Measurements from ENCODE around the gene SLC45A2. TPM values are rescaled to one million over a fixed set of nuclear protein-coding genes. Genes with fewer than 3 reads are reported as not detected.

The SLC45A2 gene
- total and polyA plus RNA-seq, 3 donors from 2014 or later, result 0.93 to 2.0 (median 1.6) TPM

DNA sequence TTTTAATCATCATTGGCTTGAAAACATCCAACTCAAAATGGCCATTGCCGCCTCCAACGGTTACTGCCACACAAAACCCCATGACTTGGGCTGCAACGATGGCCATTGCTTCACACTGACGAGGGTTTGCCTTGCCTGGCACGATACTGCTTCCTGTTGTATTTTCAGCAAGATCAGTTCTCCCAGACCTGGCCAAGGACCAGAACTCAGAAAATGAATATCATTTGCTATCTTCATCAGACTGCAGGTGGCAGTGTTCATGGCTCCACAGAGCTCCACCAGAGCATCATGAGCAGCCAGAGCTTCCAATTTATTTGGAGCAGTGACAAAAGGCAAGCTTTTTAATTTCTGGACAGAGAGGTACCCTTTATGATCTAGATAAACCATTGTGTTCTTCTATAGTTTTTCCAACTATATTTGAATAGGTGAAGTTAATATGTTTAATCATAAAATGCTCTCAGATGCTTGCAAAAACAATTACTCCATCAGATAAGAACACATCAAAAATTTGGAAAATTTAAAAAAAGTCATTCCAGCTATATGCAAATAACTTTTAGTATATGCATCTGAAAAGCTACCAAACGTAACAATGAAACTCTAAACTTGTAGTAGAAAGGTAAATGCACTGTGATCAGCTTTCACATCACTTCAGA is 13.0 kb upstream of the SLC45A2 start:
- intact Hi-C loops (cut with DNase I; ENCODE audit: low total_unique reads), result no loop called here
- TF ChIP-seq POLR2A (IDR thresholded peaks at IDR 0.05), result no peak
- TF ChIP-seq, protein P1, sequence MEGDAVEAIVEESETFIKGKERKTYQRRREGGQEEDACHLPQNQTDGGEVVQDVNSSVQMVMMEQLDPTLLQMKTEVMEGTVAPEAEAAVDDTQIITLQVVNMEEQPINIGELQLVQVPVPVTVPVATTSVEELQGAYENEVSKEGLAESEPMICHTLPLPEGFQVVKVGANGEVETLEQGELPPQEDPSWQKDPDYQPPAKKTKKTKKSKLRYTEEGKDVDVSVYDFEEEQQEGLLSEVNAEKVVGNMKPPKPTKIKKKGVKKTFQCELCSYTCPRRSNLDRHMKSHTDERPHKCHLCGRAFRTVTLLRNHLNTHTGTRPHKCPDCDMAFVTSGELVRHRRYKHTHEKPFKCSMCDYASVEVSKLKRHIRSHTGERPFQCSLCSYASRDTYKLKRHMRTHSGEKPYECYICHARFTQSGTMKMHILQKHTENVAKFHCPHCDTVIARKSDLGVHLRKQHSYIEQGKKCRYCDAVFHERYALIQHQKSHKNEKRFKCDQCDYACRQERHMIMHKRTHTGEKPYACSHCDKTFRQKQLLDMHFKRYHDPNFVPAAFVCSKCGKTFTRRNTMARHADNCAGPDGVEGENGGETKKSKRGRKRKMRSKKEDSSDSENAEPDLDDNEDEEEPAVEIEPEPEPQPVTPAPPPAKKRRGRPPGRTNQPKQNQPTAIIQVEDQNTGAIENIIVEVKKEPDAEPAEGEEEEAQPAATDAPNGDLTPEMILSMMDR (IDR thresholded peaks at IDR 0.05), result peak in 2 of 3 experiments; percentile 35 to 41
- no peaks in the 10 kb centered on the region for H3K36me3 ChIP-seq (ENCODE audit: low read depth, missing control alignments)
- WGBS, 2 donors, result 58 to 63% methylated on average over 6 of the region's 6 CpGs
- H3K27ac ChIP-seq, result no peak overlapping the region
- no peak overlapping the region for H3K4me3 ChIP-seq
- DNase-seq, result peak; percentile 51
- H3K9me3 ChIP-seq, result no peaks in the 10 kb centered on the region
- peaks cover 3% of the 10 kb centered on the region for H3K4me1 ChIP-seq
- H3K27me3 ChIP-seq, result no peaks in the 10 kb centered on the region

- peaks cover 3% of the 10 kb centered on the region for H3K4me1 ChIP-seq
- intact Hi-C loops (cut with DNase I; ENCODE audit: low total_unique reads), result no loop called here
- no peak for DNase-seq
- no peak overlapping the region for H3K4me3 ChIP-seq
- TF ChIP-seq, protein P1 (IDR thresholded peaks at IDR 0.05), result no peak
- TF ChIP-seq POLR2A (IDR thresholded peaks at IDR 0.05), result no peak
- no peaks in the 10 kb centered on the region for H3K36me3 ChIP-seq (ENCODE audit: low read depth, missing control alignments)
- H3K27me3 ChIP-seq, result no peaks in the 10 kb centered on the region
- H3K9me3 ChIP-seq, result no peaks in the 10 kb centered on the region
- WGBS, 2 donors, result 33 to 50% methylated on average over 2 of the region's 2 CpGs
- H3K27ac ChIP-seq, result no peak overlapping the region
Observed at GRCh38 chr5:33995865-33996264, 11.4 kb upstream of the SLC45A2 start.

DNA sequence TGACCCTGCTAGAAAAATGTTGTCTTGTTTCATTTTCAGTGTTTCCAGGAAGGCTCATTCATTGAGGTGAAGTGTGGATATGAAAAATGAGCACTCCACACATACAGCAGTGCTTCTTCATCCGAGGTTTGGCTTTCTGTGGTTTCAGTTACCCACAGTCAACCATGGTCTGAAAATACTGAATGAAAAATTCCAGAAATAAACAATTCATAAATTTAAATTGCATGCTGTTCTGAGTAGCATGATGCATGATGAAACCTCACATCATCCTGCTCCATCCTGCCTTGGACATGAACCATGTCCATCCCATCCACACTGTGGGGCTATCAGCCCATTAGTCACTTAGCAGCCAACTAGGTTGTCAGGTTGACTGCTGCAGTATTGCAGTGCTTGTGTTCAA is 10.4 kb upstream of the SLC45A2 start:
- Histone ChIP-seq H3K27me3 (no peaks in the 10 kb centered on the region), H3K4me1 (peaks cover 3% of the 10 kb centered on the region), H3K9me3 (no peaks in the 10 kb centered on the region), H3K27ac (no peak overlapping the region), H3K4me3 (no peak overlapping the region), H3K36me3 (ENCODE audit: low read depth, missing control alignments) (no peaks in the 10 kb centered on the region)
- intact Hi-C loops (cut with DNase I; ENCODE audit: low total_unique reads), result no loop called here
- DNase-seq, result no peak
- TF ChIP-seq, protein P1 (IDR thresholded peaks at IDR 0.05), result no peak
- TF ChIP-seq POLR2A (IDR thresholded peaks at IDR 0.05), result no peak
- 70 to 78% methylated on average over 1 of the region's 1 CpG for WGBS, 2 donors

GRCh38 chr5:33992864-33993263 is 8.4 kb upstream of the SLC45A2 start:
- 90 to 94% methylated on average over 2 of the region's 2 CpGs for WGBS, 2 donors
- Histone ChIP-seq H3K27ac (no peak overlapping the region), H3K27me3 (no peaks in the 10 kb centered on the region), H3K4me1 (peaks cover 3% of the 10 kb centered on the region), H3K36me3 (ENCODE audit: low read depth, missing control alignments) (no peaks in the 10 kb centered on the region), H3K4me3 (no peak overlapping the region), H3K9me3 (no peaks in the 10 kb centered on the region)
- intact Hi-C loops (cut with DNase I; ENCODE audit: low total_unique reads), result no loop called here
- no peak for DNase-seq
- TF ChIP-seq POLR2A (IDR thresholded peaks at IDR 0.05), result no peak
- TF ChIP-seq, protein P1 (IDR thresholded peaks at IDR 0.05), result no peak

DNA sequence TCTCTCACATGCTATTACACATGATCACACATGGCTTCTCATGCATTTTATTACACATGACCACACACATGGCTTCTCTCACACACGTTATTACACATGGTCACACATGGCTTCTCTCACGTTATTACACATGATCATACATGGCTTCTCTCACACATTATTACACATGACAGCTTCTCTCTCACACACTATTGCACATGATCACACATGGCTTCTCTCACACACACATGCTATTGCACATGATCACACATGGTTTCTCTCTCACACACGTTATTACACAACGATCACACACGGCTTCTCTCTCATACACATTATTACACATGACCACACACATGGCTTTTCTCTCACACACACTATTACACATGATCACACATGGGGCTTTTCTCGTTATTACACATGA is 954 bp upstream of the SLC45A2 start:
- DNase-seq, result no peak
- 80 to 85% methylated on average over 6 of the region's 6 CpGs for WGBS, 2 donors
- Histone ChIP-seq H3K27ac (no peak overlapping the region), H3K9me3 (no peaks in the 10 kb centered on the region), H3K27me3 (no peaks in the 10 kb centered on the region), H3K36me3 (ENCODE audit: low read depth, missing control alignments) (no peaks in the 10 kb centered on the region), H3K4me3 (no peak overlapping the region), H3K4me1 (no peaks in the 10 kb centered on the region)
- no peak for TF ChIP-seq POLR2A (IDR thresholded peaks at IDR 0.05)
- TF ChIP-seq, protein P1 (IDR thresholded peaks at IDR 0.05), result no peak
- intact Hi-C loops (cut with DNase I; ENCODE audit: low total_unique reads), result no loop called here

Data from testis (tissue), 3 donors.